Parathyroid adenoma (tissue), 2 donors: ENCODE results near the gene YTHDC2.

ENCODE experiments used
- H2AFZ ChIP-seq: fragments of 300-600 bp; sonication (generic); one replicate; pipeline ENCODE4 v1.7.0; 2017; ENCODE audit warnings: antibody characterized with exemption, mild to moderate bottlenecking
- H3K27ac ChIP-seq: fragments of 300-600 bp; sonication (generic); one replicate; pipeline ENCODE4 v1.7.0; 2017
- H3K27me3 ChIP-seq: fragments of 300-600 bp; sonication (generic); one replicate; pipeline ENCODE4 v1.7.0; 2017; ENCODE audit warnings: low read length; ENCODE audit not compliant: control insufficient read depth, insufficient read depth
- H3K36me3 ChIP-seq: fragments of 300-600 bp; sonication (generic); one replicate; pipeline ENCODE4 v1.7.0; 2017; ENCODE audit warnings: low read length; ENCODE audit not compliant: control insufficient read depth, insufficient read depth
- H3K4me1 ChIP-seq: fragments of 300-600 bp; sonication (generic); one replicate; pipeline ENCODE4 v1.7.0; 2017; ENCODE audit warnings: control low read depth
- H3K4me2 ChIP-seq: fragments of 300-600 bp; sonication (generic); one replicate; pipeline ENCODE4 v1.7.0; 2017; ENCODE audit warnings: low read length
- H3K4me3 ChIP-seq: fragments of 300-600 bp; sonication (generic); one replicate; pipeline ENCODE4 v1.7.0; 2017; ENCODE audit warnings: low read depth, low read length
- H3K79me2 ChIP-seq: fragments of 300-600 bp; sonication (generic); one replicate; pipeline ENCODE4 v1.7.0; 2017; ENCODE audit warnings: control low read depth
- H3K9ac ChIP-seq: fragments of 300-600 bp; sonication (generic); one replicate; pipeline ENCODE4 v1.7.0; 2017; ENCODE audit warnings: mild to moderate bottlenecking
- H3K9me3 ChIP-seq: fragments of 300-600 bp; sonication (generic); one replicate; pipeline ENCODE4 v1.7.0; 2017; ENCODE audit warnings: low read length; ENCODE audit not compliant: control insufficient read depth
- TF ChIP-seq, protein P1 (sequence below): fragments of 300-600 bp; sonication (generic); IDR thresholded peaks from one replicate; pipeline ENCODE4 v1.7.0; 2017; ENCODE audit warnings: antibody characterized with exemption, mild to moderate bottlenecking
- donor health status: primary hyperparathyroidism.

Gene YTHDC2

DNA sequence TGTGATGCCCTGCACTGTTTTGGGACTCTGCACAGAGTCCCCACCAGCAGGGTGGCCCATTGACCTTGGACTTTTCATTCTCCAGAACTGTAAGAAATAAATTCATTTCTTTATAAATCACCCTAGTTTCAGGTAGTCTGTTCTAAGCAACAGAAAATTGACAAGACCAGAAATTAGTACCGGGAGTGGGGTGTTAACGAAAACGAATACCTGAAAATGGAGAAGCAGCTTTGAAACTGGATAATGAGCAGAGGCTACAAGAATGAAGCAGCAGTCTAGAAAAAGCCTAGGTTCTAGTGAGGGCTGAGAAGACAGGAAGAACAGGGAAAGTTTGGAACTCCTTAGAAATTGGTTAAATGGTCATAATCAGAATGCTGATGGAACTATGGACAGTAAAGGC, 23.2 kb upstream of the YTHDC2 start:
- Histone ChIP-seq H3K4me1 (no peaks in the 10 kb centered on the region), H3K4me2 (no peak overlapping the region), H3K4me3 (no peak overlapping the region), H3K9me3 (no peaks in the 10 kb centered on the region), H2AFZ (no peak overlapping the region), H3K27me3 (no peaks in the 10 kb centered on the region), H3K36me3 (no peaks in the 10 kb centered on the region), H3K27ac (no peak overlapping the region), H3K9ac (no peak overlapping the region), H3K79me2 (no peaks in the 10 kb centered on the region)
- TF ChIP-seq, protein P1, sequence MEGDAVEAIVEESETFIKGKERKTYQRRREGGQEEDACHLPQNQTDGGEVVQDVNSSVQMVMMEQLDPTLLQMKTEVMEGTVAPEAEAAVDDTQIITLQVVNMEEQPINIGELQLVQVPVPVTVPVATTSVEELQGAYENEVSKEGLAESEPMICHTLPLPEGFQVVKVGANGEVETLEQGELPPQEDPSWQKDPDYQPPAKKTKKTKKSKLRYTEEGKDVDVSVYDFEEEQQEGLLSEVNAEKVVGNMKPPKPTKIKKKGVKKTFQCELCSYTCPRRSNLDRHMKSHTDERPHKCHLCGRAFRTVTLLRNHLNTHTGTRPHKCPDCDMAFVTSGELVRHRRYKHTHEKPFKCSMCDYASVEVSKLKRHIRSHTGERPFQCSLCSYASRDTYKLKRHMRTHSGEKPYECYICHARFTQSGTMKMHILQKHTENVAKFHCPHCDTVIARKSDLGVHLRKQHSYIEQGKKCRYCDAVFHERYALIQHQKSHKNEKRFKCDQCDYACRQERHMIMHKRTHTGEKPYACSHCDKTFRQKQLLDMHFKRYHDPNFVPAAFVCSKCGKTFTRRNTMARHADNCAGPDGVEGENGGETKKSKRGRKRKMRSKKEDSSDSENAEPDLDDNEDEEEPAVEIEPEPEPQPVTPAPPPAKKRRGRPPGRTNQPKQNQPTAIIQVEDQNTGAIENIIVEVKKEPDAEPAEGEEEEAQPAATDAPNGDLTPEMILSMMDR, result no peak

DNA sequence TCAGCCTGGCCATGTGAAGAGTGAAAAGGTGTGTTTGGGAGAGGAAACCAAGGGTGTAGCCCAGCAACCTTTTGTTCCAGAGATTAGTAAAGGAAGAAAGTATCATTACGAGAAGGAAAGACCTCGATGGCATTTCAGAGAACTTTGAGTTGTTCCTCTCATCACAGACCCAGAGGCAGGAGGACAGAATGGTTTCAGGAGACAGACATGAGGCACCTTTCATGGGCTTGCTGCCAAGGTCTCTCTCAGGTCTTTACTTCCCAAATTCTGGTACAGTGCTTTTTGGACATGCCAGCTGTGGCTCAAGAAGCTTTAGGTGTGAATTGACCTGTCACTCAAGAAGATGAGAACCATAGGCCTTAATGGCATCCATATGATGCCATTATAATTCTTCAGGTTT, 22.5 kb upstream of the YTHDC2 start:
- H3K27ac ChIP-seq, result no peak overlapping the region

DNA sequence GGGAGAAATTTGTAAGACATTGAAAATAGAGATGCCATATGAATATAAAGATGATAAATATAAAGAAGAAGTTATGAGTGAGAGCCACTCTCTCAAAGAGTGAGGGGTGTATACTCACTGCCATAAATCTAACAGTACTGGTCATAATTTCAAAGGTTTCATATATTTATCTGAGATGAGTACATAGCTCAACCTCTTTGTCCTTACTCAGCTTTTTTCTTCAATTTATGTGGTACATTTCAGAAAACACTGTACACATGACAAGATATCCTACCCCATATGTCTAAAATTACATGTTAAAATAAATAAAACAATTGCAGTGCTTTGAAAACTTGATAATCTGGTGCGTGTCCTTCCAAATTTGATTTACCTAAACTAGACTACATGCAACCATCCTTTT, 20.0 kb upstream of the YTHDC2 start:
- TF ChIP-seq, protein P1, result no peak

More for the DNA sequence above, 22.5 kb upstream of the YTHDC2 start:
- TF ChIP-seq, protein P1, result no peak
- no peak overlapping the region for H3K4me3 ChIP-seq
- H3K9ac ChIP-seq, result no peak overlapping the region
- H3K27me3 ChIP-seq, result no peaks in the 10 kb centered on the region
- no peaks in the 10 kb centered on the region for H3K4me1 ChIP-seq
- no peak overlapping the region for H2AFZ ChIP-seq
- no peaks in the 10 kb centered on the region for H3K36me3 ChIP-seq
- H3K4me2 ChIP-seq, result no peak overlapping the region
- no peaks in the 10 kb centered on the region for H3K79me2 ChIP-seq
- no peaks in the 10 kb centered on the region for H3K9me3 ChIP-seq

DNA sequence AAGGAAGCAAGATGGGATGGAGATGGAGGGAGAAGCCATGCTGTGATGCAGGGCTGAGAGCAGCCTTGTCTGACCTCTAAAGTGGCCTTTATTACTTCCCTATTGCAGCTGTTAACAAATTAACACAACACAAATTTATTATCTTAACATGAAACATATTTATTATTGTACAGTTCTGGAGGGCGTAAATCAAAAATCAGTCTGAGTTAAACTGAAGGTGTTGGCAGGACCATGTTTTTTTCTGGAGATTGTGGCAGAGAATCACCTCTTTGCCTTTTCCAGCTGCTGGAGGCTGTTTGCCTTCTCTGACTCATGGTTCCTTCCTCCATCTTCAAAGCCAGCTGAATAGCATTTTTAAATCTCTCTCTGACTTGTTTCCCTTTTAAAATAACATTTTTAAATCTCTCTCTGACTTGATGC, 18.1 kb upstream of the YTHDC2 start:
- Histone ChIP-seq H3K27me3 (no peaks in the 10 kb centered on the region), H3K27ac (no peak overlapping the region), H3K79me2 (no peaks in the 10 kb centered on the region), H3K4me2 (no peak overlapping the region), H3K4me3 (no peak overlapping the region), H3K9ac (no peak overlapping the region), H3K4me1 (no peaks in the 10 kb centered on the region), H3K36me3 (no peaks in the 10 kb centered on the region), H3K9me3 (no peaks in the 10 kb centered on the region), H2AFZ (no peak overlapping the region)
- TF ChIP-seq, protein P1, result no peak

More for the DNA sequence above, 20.0 kb upstream of the YTHDC2 start:
- Histone ChIP-seq H3K27me3 (no peaks in the 10 kb centered on the region), H3K4me2 (no peak overlapping the region), H3K4me3 (no peak overlapping the region), H2AFZ (no peak overlapping the region), H3K4me1 (no peaks in the 10 kb centered on the region), H3K9ac (no peak overlapping the region), H3K36me3 (no peaks in the 10 kb centered on the region), H3K9me3 (no peaks in the 10 kb centered on the region), H3K27ac (no peak overlapping the region), H3K79me2 (no peaks in the 10 kb centered on the region)

DNA sequence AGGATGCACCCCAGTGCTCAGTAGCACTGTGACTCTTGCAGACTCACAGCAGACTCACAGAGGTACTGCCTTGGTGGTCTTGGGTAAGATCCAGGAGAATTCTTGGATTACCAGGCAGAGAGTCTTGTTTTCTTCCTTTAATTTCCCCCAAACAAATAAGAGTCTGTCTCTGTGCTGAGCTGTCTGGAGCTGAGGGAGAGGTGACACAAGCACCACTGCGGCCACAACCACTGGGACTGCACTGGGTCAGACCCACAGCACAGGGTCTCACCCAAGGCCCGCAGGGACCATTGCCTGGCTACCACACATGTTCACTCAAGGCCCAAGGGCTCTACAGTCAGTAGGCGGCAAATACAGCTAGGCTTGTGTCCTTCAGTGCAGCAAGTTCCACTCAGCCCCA, 11.4 kb upstream of the YTHDC2 start:
- Histone ChIP-seq H3K4me2 (no peak overlapping the region), H3K4me3 (no peak overlapping the region), H3K79me2 (no peaks in the 10 kb centered on the region), H3K27me3 (no peaks in the 10 kb centered on the region), H3K27ac (no peak overlapping the region), H3K9me3 (no peaks in the 10 kb centered on the region), H3K36me3 (no peaks in the 10 kb centered on the region), H3K9ac (no peak overlapping the region), H3K4me1 (no peaks in the 10 kb centered on the region), H2AFZ (no peak overlapping the region)
- TF ChIP-seq, protein P1, result no peak
